ENCODE measurements around the gene HACD1.

The HACD1 gene

GRCh38 chr10:17548770-17549169 is 68.4 kb downstream of the HACD1 start:
- Histone ChIP-seq H3K4me3 (replicated peaks; ENCODE audit: low read depth, low read length) (no peak overlapping the region), H3K27me3 (replicated peaks; ENCODE audit: control insufficient read depth, insufficient read depth, low read length) (no peaks in the 10 kb centered on the region), H3K36me3 (ENCODE audit: control insufficient read depth, insufficient read depth, low read length) (no peaks in the 10 kb centered on the region)
- TF ChIP-seq CTCF (IDR thresholded peaks at IDR 0.05; ENCODE audit: insufficient read depth, low read length, poor library complexity, severe bottlenecking): no peak
- no peak for DNase-seq (ENCODE audit: extremely low read depth, insufficient read length)

GRCh38 chr10:17548162-17548561 is 69.0 kb downstream of the HACD1 start:
- H3K4me3 ChIP-seq (replicated peaks; ENCODE audit: low read depth, low read length): no peak overlapping the region
- H3K36me3 ChIP-seq (ENCODE audit: control insufficient read depth, insufficient read depth, low read length): no peaks in the 10 kb centered on the region
- H3K27me3 ChIP-seq (replicated peaks; ENCODE audit: control insufficient read depth, insufficient read depth, low read length): no peaks in the 10 kb centered on the region
- DNase-seq (ENCODE audit: extremely low read depth, insufficient read length): no peak
- no peak for TF ChIP-seq CTCF (IDR thresholded peaks at IDR 0.05; ENCODE audit: insufficient read depth, low read length, poor library complexity, severe bottlenecking)

DNA sequence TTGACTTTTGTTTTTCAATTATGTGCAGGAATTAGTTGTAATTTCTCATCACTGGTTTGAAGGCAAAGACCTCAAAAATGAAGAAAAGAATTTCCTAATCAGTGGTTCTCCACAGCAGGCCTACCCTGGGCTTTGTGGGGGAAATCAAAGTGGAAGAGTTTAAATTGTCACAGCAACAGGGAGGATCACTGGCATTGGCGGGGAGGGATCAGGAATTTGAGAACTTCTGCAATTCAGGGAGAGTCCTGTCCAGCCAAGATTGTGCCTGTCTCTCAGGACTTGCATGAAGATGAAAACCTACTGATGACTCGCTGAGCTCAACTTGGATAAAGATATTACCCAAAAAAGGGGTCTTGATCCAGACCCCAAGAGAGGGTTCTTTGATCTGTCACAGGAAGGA is 70.1 kb downstream of the HACD1 start:
- no peak for DNase-seq (ENCODE audit: extremely low read depth, insufficient read length)
- H3K36me3 ChIP-seq (ENCODE audit: control insufficient read depth, insufficient read depth, low read length): no peaks in the 10 kb centered on the region
- no peaks in the 10 kb centered on the region for H3K27me3 ChIP-seq (replicated peaks; ENCODE audit: control insufficient read depth, insufficient read depth, low read length)
- no peak for TF ChIP-seq CTCF (IDR thresholded peaks at IDR 0.05; ENCODE audit: insufficient read depth, low read length, poor library complexity, severe bottlenecking)
- H3K4me3 ChIP-seq (replicated peaks; ENCODE audit: low read depth, low read length): no peak overlapping the region

- H3K27me3 ChIP-seq (replicated peaks; ENCODE audit: control insufficient read depth, insufficient read depth, low read length): no peaks in the 10 kb centered on the region
- no peak overlapping the region for H3K4me3 ChIP-seq (replicated peaks; ENCODE audit: low read depth, low read length)
- TF ChIP-seq CTCF (IDR thresholded peaks at IDR 0.05; ENCODE audit: insufficient read depth, low read length, poor library complexity, severe bottlenecking): no peak
- no peak for DNase-seq (ENCODE audit: extremely low read depth, insufficient read length)
- no peaks in the 10 kb centered on the region for H3K36me3 ChIP-seq (ENCODE audit: control insufficient read depth, insufficient read depth, low read length)
These were observed 72.7 kb downstream of the HACD1 start for GRCh38 chr10:17544465-17544864.
